ENCODE measurements around the gene CEP120.

GRCh38 chr5:123344816-123345426 is 78.3 kb downstream of the CEP120 start:
- TF ChIP-seq POLR2A (IDR thresholded peaks at IDR 0.05) (no peak), POLR2AphosphoS5 (IDR thresholded peaks at IDR 0.05) (no peak)
- TF ChIP-seq, protein P1, sequence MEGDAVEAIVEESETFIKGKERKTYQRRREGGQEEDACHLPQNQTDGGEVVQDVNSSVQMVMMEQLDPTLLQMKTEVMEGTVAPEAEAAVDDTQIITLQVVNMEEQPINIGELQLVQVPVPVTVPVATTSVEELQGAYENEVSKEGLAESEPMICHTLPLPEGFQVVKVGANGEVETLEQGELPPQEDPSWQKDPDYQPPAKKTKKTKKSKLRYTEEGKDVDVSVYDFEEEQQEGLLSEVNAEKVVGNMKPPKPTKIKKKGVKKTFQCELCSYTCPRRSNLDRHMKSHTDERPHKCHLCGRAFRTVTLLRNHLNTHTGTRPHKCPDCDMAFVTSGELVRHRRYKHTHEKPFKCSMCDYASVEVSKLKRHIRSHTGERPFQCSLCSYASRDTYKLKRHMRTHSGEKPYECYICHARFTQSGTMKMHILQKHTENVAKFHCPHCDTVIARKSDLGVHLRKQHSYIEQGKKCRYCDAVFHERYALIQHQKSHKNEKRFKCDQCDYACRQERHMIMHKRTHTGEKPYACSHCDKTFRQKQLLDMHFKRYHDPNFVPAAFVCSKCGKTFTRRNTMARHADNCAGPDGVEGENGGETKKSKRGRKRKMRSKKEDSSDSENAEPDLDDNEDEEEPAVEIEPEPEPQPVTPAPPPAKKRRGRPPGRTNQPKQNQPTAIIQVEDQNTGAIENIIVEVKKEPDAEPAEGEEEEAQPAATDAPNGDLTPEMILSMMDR (IDR thresholded peaks at IDR 0.05), result peak in 3 of 4 experiments; percentile 46 to 64 (median 58)

Measured in prostate gland (tissue), 2 donors.